Left cardiac atrium (tissue), 2 donors: ENCODE measurements around the gene GGTLC1. TPM values are rescaled to one million over a fixed set of nuclear protein-coding genes. Genes with fewer than 3 reads are reported as not detected.

Experiments used
- total RNA-seq, 2 donors: library from RNA; stranded (reverse); fragmentation: NEBNext Ultra II Directional; extraction: Animal tissue kit (Norgen Biotek cat#: 25700); gene quantifications; one replicate each; pipeline ENCODE4 v1.2.1, GENCODE V29; 2021
- donor health status: DM: no; HTN: yes; CAD: no; lungs with severe emphysema.
- donor health status: DM: yes; HTN: yes; CAD: no.

GGTLC1 gene
- total RNA-seq, 2 donors from 2014 or later = not detected

Other genes with a start within 250 kb of the GGTLC1 start
- not detected for gene CST1, start 237.8 kb downstream of the GGTLC1 start, total RNA-seq
- gene CST2, start 162.1 kb downstream of the GGTLC1 start, total RNA-seq = not detected
- not detected for gene CST5, start 109.0 kb downstream of the GGTLC1 start, total RNA-seq